Daoy (cell line): ENCODE measurements around the gene TAF1B. TPM values are rescaled to one million over a fixed set of nuclear protein-coding genes. Genes with fewer than 3 reads are reported as not detected.

Source experiments
- DNase-seq: peaks from one replicate; pipeline ENCODE4 v3.0.0-alpha.2; 2015; ENCODE audit warnings: low read depth
- total RNA-seq: library from RNA; depleted of rRNA; stranded (reverse); fragments of >200 nt; shearing (Covaris generic); gene quantifications from 2 replicates; pipeline ENCODE4 v1.2.3, GENCODE V29; 2014

The TAF1B gene
- total RNA-seq, 1 experiment from 2014 or later, result 47.2 TPM

DNA sequence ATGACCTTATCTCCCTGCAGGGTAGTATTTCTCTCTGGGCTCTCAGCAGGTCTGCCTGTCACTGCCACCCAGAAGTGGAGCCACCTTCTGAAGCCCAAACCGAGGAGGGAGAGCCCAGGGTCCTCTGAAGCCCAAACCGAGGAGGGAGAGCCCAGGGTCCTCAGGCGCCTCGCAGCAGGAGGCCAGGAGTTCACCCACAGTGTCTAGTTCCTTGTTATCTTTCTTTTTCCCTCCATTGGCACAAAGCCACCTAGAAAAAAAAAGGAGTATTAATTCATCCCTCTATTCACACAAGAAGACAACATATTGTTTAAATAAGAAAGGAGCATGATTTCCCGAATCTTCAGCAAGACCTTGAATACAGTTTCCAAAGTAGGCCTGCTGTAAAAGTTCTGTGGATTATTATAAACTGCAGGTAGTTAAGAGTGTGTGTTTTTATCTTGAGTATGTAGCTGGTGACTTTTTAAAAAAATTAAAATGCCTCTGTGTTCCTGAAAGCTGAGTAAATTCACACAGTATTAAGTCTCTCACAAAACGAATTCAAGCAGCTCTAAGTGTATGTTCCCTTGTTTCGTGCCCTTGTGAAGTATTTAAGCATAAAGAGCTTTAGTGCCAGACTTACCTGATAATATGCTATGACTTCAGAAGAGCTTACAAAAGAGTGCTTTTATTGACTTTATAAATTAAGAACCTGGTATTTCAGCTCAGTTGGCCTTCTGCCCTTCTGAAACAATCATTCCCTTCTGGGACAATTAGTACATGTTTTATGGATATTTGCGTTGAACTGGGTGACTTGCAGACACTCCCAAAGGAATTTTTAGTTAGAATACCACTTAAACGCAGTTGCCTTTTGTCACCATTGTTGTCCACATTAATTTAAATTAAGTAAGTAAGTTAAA is 96.6 kb downstream of the TAF1B start:
- DNase-seq, result no peak

DNA sequence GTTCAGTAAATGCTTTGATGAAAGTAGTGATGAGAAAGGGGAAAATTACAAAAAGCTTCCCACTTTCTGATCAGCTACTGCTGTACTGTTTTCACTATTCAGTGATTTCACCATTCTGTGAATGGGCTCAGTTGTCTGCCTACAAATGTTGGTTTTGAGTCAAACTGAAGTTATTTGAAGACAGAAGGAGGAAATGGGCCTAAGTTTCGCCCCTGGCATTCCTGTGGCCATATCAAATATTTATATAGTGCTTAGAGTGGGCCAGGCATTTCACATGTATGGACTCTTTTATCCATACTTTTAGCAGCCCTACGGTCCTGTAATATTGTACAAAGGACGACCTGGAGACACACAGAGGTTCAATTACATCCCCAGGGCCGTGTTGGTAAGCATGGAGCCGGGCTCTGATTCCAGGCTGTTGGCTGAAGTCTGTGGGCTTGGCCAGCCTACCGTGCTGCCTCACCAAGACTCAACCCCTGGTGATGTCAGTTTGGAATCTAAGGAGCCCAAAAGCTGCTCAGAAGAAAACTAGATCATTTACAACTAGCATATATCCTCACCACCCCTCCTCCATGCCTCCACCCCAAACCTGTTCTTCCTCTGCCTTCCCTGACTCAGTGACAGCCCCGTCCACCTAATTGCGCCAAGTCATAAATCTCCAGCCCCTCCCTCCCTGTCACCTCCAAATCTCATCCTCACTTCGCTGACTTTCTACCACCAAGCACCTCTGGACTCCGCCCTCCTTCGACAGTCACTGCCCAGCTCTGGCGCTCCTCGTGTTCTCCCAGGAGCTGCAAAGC is 98.1 kb downstream of the TAF1B start:
- DNase-seq, result peak; percentile 65

DNA sequence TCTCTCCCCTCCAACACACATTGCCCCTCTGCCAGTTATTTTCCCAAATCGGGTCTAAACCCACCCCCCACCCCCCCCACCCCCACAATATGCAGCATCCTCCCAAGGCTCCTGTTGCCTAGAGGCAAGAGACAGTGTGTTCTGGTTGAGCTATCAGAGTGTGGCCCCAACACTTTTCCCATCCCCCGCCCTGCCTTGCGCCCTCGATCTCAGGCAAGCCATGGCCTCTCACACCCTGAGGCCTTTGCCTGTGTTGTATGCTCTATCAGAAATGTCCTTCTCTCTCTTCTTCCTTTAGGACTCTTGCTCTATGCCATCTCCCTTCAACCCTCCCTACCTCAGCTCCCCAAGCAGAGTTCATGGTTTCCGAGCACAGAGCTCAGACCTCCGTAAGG is 98.7 kb downstream of the TAF1B start:
- no peak for DNase-seq

- no peak for DNase-seq
These were observed 101.1 kb downstream of the TAF1B start for GRCh38 chr2:9944330-9944758.

- DNase-seq, result no peak
These were observed 102.3 kb downstream of the TAF1B start for GRCh38 chr2:9945596-9945995.

GRCh38 chr2:9946076-9946475 is 102.8 kb downstream of the TAF1B start:
- DNase-seq, result no peak

GRCh38 chr2:9946818-9947217 is 103.5 kb downstream of the TAF1B start:
- DNase-seq, result no peak

DNA sequence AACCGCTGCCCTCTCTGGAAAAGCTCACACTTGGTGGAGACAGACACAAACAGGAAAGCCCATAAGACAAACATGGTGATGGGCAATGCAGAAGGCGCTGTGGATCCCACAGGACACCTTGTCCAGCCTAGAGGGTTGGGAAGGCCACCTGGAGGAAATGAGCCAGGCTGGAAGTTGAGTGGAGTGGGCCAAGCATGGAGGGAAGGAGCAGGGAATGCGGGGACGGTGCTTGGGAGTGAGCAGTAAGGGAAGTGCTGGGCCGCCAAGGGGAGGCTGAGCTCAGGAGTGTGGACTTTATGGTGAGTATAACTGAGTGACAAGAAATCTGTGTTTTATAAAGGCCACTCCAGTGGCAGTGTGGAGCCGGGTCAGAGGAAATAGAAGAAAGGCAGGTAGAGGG is 105.4 kb downstream of the TAF1B start:
- no peak for DNase-seq

- no peak for DNase-seq
These were observed 106.1 kb downstream of the TAF1B start for GRCh38 chr2:9949239-9949991.

GRCh38 chr2:9949992-9950520 is 106.8 kb downstream of the TAF1B start:
- no peak for DNase-seq

DNA sequence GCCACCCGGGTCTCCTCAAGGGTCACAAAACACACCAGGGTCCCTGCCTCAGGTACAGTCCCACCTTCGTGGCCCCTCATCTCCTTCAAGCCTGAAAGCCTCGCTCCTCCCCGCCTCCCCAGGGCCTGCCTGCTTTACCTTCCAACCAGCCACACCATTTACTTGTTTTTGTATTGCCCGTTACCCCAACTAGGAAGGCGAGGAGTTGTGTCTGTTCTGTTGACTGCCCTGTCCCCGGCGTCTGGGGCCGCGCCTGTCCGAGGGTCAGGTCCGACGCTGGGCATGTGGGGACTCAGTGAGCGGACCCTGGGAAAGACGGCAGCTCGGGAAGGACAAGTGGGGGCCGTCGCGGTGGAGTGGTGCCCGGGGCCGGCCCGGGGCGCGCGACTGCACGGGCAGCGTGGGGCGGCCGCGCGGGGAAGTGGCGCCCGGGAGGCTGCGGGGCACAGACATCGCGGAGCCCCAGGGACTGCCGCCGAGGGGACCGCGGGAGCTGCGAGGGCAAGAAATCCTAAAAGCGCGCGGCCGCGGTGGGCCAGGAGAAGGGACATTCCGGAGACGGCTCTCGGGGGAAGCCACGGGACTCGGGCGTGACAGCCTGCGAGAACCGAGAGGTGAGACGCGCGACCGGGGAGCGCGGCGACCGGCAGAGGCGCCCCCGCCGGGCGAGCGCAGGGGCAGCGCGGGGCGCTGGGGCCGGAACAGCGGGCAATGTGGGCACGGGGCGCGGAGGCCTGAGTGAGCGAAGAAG is 107.4 kb downstream of the TAF1B start:
- peak; percentile 56 for DNase-seq

DNA sequence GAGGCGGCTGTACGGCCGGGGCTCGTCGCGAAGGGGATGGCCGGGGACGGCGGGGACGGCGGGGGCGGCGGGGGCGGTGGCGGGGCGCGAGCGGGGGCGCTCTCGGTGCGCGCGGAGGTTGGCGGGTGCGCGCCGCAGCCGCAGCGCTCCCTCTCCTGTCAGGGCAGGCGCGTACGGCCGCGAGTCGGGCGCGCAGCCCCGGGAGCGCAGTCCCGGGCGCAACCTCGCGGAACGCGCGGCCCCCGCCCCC is 107.9 kb downstream of the TAF1B start:
- no peak for DNase-seq

DNA sequence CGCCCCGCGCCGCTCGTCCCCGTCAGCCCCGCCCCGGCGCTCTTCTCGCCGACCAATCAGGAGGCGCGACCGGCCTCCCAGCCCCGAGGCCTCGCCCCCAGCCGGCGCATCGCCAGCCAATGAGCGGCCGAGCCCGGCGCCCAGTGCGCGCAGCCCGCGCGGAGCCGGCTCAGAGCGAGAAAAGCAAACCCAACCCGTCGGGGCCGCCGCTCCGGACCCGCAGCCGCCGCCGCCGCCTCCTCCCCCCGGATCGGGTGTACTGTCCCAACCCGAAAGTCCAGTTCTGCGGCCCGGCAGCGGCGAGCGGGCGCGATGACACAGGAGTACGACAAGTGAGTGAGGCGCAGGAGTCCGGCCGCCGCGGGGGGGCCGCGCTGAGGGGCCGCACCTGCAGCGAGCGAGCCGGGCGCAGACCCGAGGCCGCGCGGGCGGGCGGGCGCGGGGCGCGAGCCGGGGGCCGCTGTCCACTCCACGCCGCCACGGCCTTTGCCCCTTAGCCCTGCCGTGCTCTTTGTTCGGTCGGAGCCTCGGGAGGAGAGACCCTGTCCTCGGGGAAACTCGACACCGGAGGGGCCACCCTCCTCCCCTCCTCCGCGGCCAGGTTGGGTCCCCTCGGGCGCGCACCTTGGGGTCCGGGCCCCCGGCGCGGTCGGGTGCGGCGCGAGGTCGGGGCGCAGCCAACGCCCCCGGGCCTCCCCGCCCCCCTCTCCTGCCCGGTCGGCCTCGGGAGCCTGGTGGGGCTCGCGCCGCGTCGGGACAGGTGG is 108.4 kb downstream of the TAF1B start, which contains the start of gene GRHL1:
TSS of gene GRHL1 (plus strand) at position 172 of the 764 bp plus-strand sequence. CDS start at position 313, 141 bp downstream.
- DNase-seq, result peak; percentile 97

- DNase-seq, result no peak
These were observed 109.0 kb downstream of the TAF1B start for GRCh38 chr2:9952286-9952737.

DNA sequence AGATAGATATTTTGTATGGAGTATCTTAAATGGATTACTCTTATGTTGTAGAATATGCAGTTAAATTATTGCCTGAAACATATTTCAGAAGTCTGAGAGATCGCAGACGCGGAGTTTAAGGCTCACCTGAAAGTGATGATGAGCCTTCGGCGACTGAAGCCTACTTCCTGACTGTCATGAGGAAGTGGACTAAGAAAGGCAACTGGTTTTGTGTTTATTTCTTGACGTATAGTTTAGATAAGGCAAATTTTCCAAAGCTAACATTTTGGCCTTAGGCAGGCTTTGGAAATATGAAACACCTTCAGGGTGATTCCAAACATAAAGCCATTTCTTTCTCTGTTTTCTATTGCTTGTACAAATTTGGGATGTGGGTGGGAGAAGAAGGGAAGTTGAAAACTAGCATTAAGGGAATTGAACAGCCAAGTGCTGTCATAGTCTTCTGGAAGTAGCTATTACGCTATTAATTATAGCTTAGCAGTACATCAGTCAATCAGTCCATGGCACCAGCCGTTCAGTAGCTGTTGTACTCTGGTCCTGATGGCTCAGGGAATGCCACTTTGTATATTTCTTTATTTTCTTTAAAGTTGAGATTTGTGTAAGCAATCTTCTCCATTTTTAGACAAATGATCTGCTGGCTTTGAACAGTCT is 109.7 kb downstream of the TAF1B start:
- no peak for DNase-seq

- no peak for DNase-seq
These were observed 110.9 kb downstream of the TAF1B start for GRCh38 chr2:9954136-9954535.

DNA sequence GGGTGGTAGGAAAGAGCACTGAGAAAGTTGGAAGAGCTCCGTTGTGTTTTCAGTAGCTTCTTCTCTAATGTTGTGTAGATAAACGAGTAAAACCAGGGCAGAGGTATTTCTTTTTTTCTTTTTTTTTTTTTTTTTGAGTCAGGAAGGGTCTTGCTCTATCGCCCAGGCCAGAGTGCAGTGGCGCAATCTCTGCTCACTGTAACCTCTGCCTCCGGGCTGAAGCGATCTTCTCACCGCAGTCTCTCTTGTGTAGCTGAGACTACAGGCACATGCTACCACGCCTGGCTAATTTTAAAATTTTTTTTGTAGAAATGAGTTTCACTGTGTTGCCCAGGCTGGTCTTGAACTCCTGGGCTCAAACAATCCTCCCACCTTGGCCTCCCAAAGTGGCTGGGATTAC is 114.8 kb downstream of the TAF1B start:
- DNase-seq, result no peak

DNA sequence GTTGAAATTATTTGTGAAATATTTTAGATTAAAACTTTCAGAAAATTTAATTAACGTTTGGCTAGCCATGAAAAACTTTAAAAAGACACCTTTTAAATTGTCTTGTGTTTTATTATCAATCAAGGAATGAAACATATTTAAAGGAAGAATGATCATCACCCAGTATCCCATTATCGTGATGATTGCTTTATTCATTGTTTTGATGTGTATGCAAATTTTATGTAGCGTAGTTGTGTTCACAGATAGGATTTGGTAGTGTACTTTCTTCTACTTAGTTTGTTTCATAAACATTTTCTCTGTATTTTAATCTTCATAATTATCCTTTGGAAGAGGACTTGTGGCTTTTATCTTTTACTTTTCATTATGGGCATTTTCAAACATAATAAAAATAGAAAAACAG is 116.0 kb downstream of the TAF1B start:
- DNase-seq, result no peak

GRCh38 chr2:9961013-9961412 is 117.7 kb downstream of the TAF1B start:
- no peak for DNase-seq
